ENCODE measurements around the gene FGD1.

- TF ChIP-seq CTCF (IDR thresholded peaks at IDR 0.05; ENCODE audit: insufficient read depth, low read depth, low read length): no peak
- TF ChIP-seq EZH2 (IDR thresholded peaks at IDR 0.05; ENCODE audit: insufficient read depth, low read length): no peak
Measured at GRCh38 chrX:54479136-54480111, 16.6 kb downstream of the FGD1 start.

Data from astrocyte (in vitro differentiated cells and primary cell).